ENCODE results near the gene IL17RD. TPM values are rescaled to one million over a fixed set of nuclear protein-coding genes. Genes with fewer than 3 reads are reported as not detected.

IL17RD gene
- total RNA-seq, 1 experiment from 2014 or later: 3.5 TPM

- DNase-seq (ENCODE audit: low read depth, low spot score): no peak
- H3K27ac ChIP-seq (ENCODE audit: low read length): no peak overlapping the region
- no peaks in the 10 kb centered on the region for H3K27me3 ChIP-seq (ENCODE audit: control insufficient read depth, insufficient read depth, low read length)
- no peaks in the 10 kb centered on the region for H3K4me1 ChIP-seq (ENCODE audit: control insufficient read depth, insufficient read depth, low read length)
- no peaks in the 10 kb centered on the region for H3K9me3 ChIP-seq (ENCODE audit: control insufficient read depth, insufficient read depth, low read depth, low read length)
- intact Hi-C loops (cut with micrococcal nuclease; ENCODE audit: unreplicated experiment): no loop called here
- ATAC-seq: no peak
- H3K36me3 ChIP-seq (ENCODE audit: control insufficient read depth, insufficient read depth, low read length): no peaks in the 10 kb centered on the region
- ChIA-PET CTCF (interaction anchor here (0.6 kb wide), 1 partner anchor 9 kb away, joined by 10 read pairs; no protein-coding TSS in a partner anchor), POLR2A (interaction anchor here (0.7 kb wide), 1 partner anchor 23 kb away, joined by 7 read pairs; no protein-coding TSS in a partner anchor)
- in situ Hi-C loops (cut with HindIII; ENCODE audit: low pct_unique_long_range_greater_than_20kb, low sequenced_read_pairs): loop anchor here (25.0 kb wide), 1 partner anchor 107 kb away; no protein-coding TSS in a partner anchor
- TF ChIP-seq POLR2AphosphoS5 (IDR thresholded peaks at IDR 0.05; ENCODE audit: low read depth, low read length): no peak
- TF ChIP-seq CTCF (IDR thresholded peaks at IDR 0.05): no peak
- TF ChIP-seq TCF7L2 (IDR thresholded peaks at IDR 0.05; ENCODE audit: low read depth, low read length): no peak
- TF ChIP-seq REST (IDR thresholded peaks at IDR 0.05; ENCODE audit: insufficient read depth in 1 of 2, low read depth in 2 of 2, low read length in 1 of 2): no peak
- no peak for TF ChIP-seq SIN3A (IDR thresholded peaks at IDR 0.05; ENCODE audit: borderline replicate concordance, insufficient read depth, low read depth, low read length)
- H3K4me3 ChIP-seq (ENCODE audit: low read depth in 2 of 2, low read length in 2 of 2): no peak overlapping the region
- BruUV-seq (replicated peaks): no TSS peak
These were observed 70.6 kb downstream of the IL17RD start for GRCh38 chr3:57094575-57094974.

GRCh38 chr3:57093971-57094535 is 71.1 kb downstream of the IL17RD start:
- Histone ChIP-seq H3K4me1 (ENCODE audit: control insufficient read depth, insufficient read depth, low read length) (no peaks in the 10 kb centered on the region), H3K27me3 (ENCODE audit: control insufficient read depth, insufficient read depth, low read length) (no peaks in the 10 kb centered on the region), H3K9me3 (ENCODE audit: control insufficient read depth, insufficient read depth, low read depth, low read length) (no peaks in the 10 kb centered on the region), H3K36me3 (ENCODE audit: control insufficient read depth, insufficient read depth, low read length) (no peaks in the 10 kb centered on the region), H3K4me3 (ENCODE audit: low read depth in 2 of 2, low read length in 2 of 2) (no peak overlapping the region), H3K27ac (ENCODE audit: low read length) (no peak overlapping the region)
- POLR2A ChIA-PET: interaction anchor here (0.7 kb wide), 1 partner anchor 23 kb away, joined by 7 read pairs; no protein-coding TSS in a partner anchor
- DNase-seq (ENCODE audit: low read depth, low spot score) (no peak), ATAC-seq (no peak)
- no peak for TF ChIP-seq TCF7L2 (IDR thresholded peaks at IDR 0.05; ENCODE audit: low read depth, low read length)
- no peak for TF ChIP-seq SIN3A (IDR thresholded peaks at IDR 0.05; ENCODE audit: borderline replicate concordance, insufficient read depth, low read depth, low read length)
- TF ChIP-seq REST (IDR thresholded peaks at IDR 0.05; ENCODE audit: insufficient read depth in 1 of 2, low read depth in 2 of 2, low read length in 1 of 2): no peak
- TF ChIP-seq POLR2AphosphoS5 (IDR thresholded peaks at IDR 0.05; ENCODE audit: low read depth, low read length): no peak
- TF ChIP-seq CTCF (IDR thresholded peaks at IDR 0.05): no peak
- CTCF ChIA-PET: interaction anchor here (0.5 to 0.6 kb wide), 2 partner anchors 9 to 391 kb away, joined by 3 to 10 read pairs; no protein-coding TSS in a partner anchor
- no TSS peak for BruUV-seq (replicated peaks)
- in situ Hi-C loops (cut with HindIII; ENCODE audit: low pct_unique_long_range_greater_than_20kb, low sequenced_read_pairs): loop anchor here (25.0 kb wide), 1 partner anchor 107 kb away; no protein-coding TSS in a partner anchor
- intact Hi-C loops (cut with micrococcal nuclease; ENCODE audit: unreplicated experiment): no loop called here

Measured in Panc1 (cell line).